ENCODE measurements around the gene TTYH1.

TTYH1 gene

DNA sequence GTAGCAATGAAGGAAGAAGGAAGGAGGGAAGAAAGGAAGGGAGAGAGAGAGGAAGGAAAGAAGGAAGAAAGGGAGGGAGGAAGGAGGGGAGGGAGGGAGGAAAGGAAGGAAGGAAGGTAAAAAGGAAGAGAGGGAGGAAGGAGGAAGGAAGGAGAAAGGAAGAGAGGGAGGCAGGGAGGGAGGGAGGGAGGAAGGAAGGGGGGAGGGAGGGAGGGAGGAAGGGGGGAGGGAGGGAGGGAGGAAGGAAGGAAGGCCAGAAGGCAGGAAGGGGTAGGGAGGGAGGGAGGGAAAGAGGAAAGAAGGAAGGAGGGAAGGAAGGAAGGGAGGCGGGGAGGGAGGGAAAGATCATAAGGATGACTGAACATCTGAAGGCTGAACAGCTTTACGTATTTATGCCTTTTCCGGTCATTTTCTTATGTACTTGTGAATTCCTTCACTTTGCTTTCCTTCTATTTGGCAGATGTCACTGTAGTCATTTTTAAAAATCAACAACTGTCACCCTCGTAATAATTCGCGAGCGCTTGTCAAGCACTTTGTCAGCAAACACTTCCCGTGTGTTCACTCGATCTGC, 6.7 kb upstream of the TTYH1 start:
- no peak for TF ChIP-seq POLR2A (IDR thresholded peaks at IDR 0.05; ENCODE audit: low read length)
- TF ChIP-seq GATA1 (IDR thresholded peaks at IDR 0.05; ENCODE audit: low read depth, low read length) = no peak
- no peak for DNase-seq

DNA sequence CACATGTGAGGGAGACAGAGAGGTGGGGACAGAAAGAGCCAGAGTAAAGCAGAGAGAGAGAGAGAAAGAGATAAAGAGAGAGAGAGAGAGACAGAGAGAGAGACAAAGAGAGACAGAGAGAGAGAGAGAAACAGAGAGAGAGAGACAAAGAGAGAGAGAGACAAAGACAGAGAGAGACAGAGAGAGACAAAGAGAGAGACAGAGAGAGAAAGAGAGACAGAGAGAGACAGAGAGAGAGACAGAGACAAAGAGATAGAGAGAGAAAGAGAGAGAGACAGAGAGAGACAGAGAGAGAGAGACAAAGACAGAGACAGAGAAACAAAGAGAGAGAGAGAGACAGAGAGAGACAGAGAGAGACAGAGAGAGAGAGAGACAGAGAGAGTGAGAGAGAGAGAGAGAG, 4.2 kb upstream of the TTYH1 start:
- DNase-seq = no peak
- TF ChIP-seq GATA1 (IDR thresholded peaks at IDR 0.05; ENCODE audit: low read depth, low read length) (no peak), POLR2A (IDR thresholded peaks at IDR 0.05; ENCODE audit: low read length) (no peak)

GRCh38 chr19:54412877-54413276, 2.4 kb upstream of the TTYH1 start:
- TF ChIP-seq POLR2A (IDR thresholded peaks at IDR 0.05; ENCODE audit: low read length) (no peak), GATA1 (IDR thresholded peaks at IDR 0.05; ENCODE audit: low read depth, low read length) (no peak)
- no peak for DNase-seq

- DNase-seq = no peak
- TF ChIP-seq POLR2A (IDR thresholded peaks at IDR 0.05; ENCODE audit: low read length) (no peak), GATA1 (IDR thresholded peaks at IDR 0.05; ENCODE audit: low read depth, low read length) (no peak)
Measured at GRCh38 chr19:54414156-54414555, 1.1 kb upstream of the TTYH1 start.

- no peak for TF ChIP-seq POLR2A (IDR thresholded peaks at IDR 0.05; ENCODE audit: low read length)
- DNase-seq = no peak
Measured at GRCh38 chr19:54415901-54416673, 823 bp downstream of the TTYH1 start.

GRCh38 chr19:54416695-54417491, 1.6 kb downstream of the TTYH1 start:
- TF ChIP-seq GATA1 (IDR thresholded peaks at IDR 0.05; ENCODE audit: low read depth, low read length) (no peak), POLR2A (IDR thresholded peaks at IDR 0.05; ENCODE audit: low read length) (no peak)
- DNase-seq = no peak

- TF ChIP-seq GATA1 (IDR thresholded peaks at IDR 0.05; ENCODE audit: low read depth, low read length) (no peak), POLR2A (IDR thresholded peaks at IDR 0.05; ENCODE audit: low read length) (no peak)
- DNase-seq = no peak
Measured at GRCh38 chr19:54418030-54418929, 3.0 kb downstream of the TTYH1 start.

GRCh38 chr19:54418930-54419800, 3.9 kb downstream of the TTYH1 start:
- no peak for TF ChIP-seq POLR2A (IDR thresholded peaks at IDR 0.05; ENCODE audit: low read length)
- no peak for TF ChIP-seq GATA1 (IDR thresholded peaks at IDR 0.05; ENCODE audit: low read depth, low read length)
- DNase-seq = no peak

DNA sequence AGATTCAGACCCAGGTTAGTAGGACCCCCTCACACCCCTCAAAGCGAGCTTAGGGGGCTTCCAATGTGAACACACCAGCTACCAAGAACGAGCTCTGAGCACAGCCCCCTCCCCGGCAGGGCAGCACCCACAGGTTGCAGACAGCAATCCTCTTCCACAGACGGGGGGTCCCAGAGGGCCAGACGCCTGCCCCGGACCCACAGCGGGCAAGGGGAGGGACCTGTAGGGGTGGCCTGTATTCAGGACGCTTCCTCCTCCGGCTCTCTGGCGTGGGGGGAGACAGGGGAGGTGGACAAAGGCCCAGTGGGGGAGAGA, 4.8 kb downstream of the TTYH1 start:
- TF ChIP-seq POLR2A (IDR thresholded peaks at IDR 0.05; ENCODE audit: low read length) (no peak), GATA1 (IDR thresholded peaks at IDR 0.05; ENCODE audit: low read depth, low read length) (no peak)
- DNase-seq = no peak

DNA sequence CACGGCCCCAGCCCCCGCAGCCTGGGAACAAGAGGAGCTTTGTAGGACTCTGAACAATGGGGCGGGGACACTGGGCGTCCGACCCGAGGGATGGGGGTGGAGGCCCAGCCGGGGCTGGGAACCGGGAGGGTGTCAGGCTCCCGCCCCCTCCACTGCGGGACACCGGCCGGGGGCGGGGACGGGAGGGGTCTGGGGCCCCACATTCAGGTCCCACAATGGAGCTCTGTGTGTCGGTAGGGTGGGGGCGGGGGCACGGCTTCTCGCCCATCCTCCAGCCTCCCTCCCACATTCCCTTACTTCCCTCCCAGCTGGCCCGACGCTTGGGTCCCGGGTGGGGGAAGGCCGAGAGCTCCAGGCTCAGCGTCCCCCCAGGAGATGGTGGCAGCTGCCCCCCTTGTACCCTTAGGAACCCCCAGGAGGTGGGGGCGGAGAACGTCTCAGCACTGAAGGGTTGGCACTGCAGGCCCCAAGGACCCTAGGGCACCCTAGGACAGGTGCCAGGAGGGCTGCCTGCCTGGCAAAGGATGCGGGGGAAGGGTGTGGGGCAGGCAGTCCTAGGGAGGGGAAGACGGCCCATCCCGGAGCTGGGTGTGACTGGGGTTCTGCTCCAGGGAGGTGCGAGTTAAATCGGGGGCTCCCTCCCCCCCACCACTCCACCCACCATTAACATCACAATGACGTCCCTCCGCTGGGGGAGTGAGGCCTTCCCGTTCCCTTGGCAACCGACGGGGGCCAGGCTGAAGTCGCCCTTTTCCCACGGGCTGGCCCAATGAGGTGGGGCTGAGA, 5.3 kb downstream of the TTYH1 start:
- no peak for DNase-seq
- TF ChIP-seq GATA1 (IDR thresholded peaks at IDR 0.05; ENCODE audit: low read depth, low read length) (no peak), POLR2A (IDR thresholded peaks at IDR 0.05; ENCODE audit: low read length) (no peak)

DNA sequence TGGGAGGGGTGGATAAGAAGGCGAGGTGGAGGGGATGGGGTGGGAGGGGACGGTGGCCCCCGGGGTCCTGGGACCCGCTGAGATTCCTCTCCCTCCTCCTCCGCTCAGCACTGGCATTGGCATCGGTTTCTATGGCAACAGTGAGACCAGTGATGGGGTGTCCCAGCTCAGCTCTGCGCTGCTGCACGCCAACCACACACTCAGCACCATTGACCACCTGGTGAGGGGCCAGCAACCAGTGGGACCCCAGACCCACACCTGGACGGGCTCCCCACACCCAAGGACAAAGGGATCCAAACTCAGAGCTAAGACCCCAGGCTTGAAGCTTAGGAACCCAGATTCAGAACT, 5.9 kb downstream of the TTYH1 start:
- TF ChIP-seq POLR2A (IDR thresholded peaks at IDR 0.05; ENCODE audit: low read length) = no peak
- TF ChIP-seq GATA1 (IDR thresholded peaks at IDR 0.05; ENCODE audit: low read depth, low read length) = no peak
- DNase-seq = no peak

DNA sequence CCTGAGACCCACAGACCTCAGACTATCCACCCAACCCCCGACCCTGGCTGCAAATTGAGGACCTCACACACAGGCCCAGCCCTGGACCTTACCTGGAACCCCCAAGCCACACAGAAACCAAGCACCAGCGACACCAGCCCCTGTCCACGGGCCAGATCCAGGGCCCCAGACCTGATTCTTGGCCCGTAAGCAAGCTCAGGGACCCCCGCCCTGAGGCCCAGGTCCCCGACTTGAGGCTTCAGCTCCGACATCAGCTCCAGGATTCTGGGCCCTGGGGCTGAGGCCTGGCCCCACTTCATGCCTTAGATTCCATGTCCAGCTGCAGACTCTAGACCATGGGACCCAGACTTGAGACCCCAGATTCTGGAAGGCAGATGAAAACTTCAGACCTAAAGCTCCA, 6.3 kb downstream of the TTYH1 start:
- DNase-seq = no peak
- TF ChIP-seq GATA1 (IDR thresholded peaks at IDR 0.05; ENCODE audit: low read depth, low read length) = no peak
- TF ChIP-seq POLR2A (IDR thresholded peaks at IDR 0.05; ENCODE audit: low read length) = no peak

All from erythroblast (primary cell).